ENCODE data around the gene ARTN.

The ARTN gene

GRCh38 chr1:43947874-43948437 lies 14.4 kb downstream of the ARTN start:
- DNase-seq: no peak

GRCh38 chr1:43949678-43950077 lies 16.1 kb downstream of the ARTN start:
- no peak for DNase-seq

DNA sequence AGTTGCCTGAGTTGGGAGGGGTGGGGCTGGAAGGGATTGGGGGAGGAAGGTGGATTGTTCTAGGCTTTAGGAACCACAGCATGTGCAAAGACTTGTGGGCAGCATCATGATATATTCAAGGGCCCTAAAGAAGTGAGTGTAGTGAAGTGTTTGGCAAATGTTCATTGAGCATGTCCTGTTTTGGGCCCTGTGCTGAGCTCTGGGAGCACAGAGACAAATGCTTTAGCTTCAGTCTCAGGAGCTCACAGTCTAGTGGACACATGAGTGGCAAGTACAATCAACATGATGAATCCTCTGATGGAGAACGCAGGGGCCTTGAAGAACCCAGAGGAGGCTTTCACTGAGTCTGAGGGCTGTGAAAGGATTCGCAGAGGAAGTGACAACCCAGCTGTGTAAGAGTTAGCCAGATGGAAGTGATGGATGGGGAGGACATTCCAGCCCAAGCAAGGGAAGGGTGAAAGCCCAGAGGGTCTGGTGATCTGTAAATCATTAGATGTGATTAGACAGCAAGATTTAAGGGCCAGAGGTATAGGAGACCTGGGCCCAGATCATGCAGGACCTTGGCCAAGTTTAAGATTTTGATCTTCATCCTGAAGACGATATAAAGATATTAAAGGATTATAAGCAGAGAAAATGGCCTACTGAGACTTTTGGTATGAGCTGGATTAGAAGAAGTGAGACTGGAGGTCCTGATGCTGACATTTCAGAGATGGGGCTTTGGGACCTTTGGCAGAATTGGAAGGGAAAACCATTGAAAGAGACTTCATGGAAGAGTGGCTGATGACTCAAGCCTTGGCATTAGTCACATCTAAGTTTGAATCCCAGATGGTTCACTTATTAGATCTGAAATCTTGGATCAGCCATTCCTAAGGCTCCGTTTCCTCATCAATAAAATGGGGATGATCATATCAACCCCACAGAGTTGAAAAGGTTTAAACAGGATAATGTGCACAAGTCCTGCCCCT lies 17.7 kb downstream of the ARTN start:
- no peak for DNase-seq

GRCh38 chr1:43952731-43953346 lies 19.2 kb downstream of the ARTN start:
- DNase-seq: no peak

DNA sequence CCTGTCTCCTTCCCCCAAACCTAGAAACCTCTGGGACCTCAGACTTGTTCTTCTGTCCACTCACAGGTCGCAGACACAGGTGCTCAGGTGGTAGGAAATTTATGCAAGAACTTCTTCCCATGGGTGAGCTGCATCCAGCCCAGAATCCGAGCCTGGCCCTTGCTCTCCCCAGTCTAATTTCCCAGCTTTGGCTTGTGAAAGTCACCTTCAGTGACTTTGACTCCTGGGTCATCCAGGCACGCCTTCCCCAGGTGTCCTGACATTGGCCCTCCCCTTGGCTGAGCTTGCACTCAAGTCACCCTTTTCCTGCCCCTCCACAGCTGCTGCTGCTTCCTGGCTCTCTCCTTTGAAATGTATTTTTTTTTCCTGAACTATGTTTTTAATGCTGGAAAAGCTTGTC lies 19.8 kb downstream of the ARTN start:
- DNase-seq: no peak

DNA sequence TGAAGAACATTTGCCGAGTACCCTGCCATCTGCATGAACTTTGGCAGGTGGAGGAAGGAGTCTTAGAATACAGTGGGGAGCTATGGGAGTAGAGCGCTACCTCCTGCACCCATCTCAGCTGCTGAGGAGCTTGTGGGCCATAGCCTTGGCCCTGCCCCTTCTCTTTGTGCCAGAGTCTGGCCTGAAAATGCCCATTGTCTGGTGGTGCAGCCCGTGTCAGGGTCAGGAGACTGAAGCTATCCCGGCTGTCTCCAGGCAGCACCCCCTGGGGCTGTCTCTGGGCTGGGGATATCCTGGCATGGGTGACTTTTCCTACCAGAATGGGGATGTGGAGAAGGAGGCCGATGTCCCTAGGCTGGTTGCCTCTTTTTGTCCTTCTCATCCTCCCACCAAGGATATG lies 20.4 kb downstream of the ARTN start:
- DNase-seq: no peak

DNA sequence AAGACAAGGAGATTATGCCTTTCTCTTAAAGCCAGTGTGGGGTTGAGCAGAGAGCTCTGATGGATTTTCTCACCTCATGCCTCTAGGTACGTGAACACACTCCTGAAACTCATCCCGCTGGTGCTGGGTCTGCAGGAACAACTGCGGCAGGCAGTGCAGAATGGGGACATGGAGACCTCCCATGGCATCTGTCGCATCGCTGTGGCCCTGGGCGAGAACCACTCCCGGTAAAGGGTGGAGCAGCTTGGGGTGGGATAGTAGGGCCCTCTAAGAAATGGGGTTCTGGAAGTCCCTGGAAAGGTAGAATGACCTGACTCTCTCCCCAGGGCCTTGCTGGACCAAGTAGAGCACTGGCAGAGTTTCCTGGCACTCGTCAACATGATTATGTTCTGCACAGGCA lies 22.6 kb downstream of the ARTN start:
- no peak for DNase-seq

- DNase-seq: no peak
Measured at GRCh38 chr1:43957407-43958040, 23.9 kb downstream of the ARTN start.

DNA sequence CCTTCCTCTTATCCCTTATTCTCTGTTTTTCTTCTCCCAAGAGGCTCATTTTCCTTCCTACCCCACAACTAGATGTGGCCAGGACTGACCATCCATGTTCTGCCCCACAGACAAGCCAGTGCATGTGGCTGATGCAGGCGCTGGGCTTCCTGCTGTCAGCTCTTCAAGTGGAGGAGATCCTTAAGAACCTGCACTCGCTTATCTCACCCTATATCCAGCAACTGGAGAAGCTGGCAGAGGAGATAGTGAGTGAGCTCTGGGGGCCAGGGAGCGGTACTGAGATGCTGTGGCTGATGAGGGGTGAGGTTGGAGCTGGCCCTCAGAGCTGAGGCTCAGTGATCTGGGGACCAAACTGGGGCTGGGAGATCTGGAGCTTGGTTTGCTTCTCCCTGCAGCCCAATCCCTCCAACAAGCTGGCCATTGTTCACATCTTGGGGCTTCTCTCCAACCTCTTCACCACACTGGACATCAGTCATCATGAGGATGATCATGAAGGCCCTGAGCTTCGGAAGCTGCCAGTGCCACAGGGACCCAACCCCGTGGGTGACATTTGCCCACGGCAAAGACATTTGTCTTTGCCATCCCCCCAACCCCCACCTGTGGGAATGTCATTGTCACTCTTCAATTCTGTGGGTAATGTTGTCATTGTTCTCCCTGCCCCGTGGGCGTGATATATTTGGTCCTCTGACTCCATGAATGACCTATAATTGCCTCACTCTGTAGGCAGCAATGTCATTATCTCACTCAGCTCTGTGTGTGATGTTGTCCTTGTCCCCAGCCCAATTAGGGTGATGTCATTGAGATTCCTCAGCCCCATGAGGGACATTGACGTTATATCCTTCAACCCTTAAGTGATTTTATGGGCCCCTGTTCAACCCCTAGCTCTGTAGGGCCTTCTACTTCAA lies 25.0 kb downstream of the ARTN start:
- no peak for DNase-seq

- no peak for DNase-seq
Measured at GRCh38 chr1:43960798-43961197, 27.2 kb downstream of the ARTN start.

DNA sequence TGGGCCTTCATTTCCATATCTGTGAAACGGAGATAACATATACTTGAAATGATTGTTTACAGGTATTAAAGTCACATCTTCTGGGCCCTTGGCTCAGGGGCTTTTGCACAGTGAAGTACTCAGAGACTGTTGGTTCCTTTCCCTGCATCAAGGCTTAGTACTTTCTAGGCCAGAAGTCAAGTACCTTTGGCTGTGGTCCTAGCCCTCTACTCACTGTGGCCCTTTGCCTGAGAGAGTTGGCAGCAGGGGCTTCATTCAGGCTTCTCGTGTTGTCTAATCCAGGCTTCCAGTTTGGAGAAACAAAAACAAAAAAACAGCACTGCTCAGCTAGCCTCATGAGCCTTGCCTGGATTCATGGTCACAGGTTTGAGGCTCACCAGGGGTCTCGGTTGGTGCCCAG lies 28.1 kb downstream of the ARTN start:
- DNase-seq: no peak

DNA sequence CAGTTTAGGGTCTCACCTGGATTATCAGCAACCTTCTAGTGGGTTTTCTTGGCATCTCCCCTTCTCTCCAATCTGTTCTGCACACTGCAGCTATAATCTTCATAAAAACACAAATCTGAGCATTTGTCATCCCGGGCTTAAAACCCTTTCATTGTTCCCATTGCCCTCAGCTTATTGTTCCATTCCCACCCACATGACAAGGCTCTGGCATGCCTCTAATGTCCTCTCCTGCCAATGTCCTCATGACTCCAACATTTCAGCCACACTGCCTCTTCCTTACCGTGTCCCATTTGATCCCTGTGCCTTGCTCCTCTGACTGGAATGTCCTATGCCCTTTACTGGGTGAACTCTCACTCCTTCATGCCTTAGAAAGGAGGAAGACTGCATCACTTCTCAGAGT lies 28.7 kb downstream of the ARTN start:
- DNase-seq: no peak

DNA sequence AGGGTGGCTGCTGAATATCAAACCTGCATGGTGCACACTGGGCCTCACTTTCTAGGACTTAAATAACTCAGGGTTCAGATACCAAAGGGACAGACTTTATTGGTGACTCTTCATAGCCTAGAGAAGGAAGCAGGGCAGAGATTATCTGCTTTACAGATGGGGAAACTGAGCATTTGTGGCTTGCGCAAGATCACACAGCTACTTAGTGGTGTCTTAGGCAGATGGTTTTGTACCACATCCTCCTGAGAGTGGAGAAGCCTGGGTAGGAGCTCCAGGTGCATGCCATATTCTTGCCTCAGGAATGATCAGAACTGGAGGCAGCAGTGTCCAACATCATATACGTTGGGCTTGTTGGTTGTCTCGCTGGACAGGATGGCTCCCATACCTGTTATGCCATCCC lies 29.4 kb downstream of the ARTN start:
- DNase-seq: no peak

DNA sequence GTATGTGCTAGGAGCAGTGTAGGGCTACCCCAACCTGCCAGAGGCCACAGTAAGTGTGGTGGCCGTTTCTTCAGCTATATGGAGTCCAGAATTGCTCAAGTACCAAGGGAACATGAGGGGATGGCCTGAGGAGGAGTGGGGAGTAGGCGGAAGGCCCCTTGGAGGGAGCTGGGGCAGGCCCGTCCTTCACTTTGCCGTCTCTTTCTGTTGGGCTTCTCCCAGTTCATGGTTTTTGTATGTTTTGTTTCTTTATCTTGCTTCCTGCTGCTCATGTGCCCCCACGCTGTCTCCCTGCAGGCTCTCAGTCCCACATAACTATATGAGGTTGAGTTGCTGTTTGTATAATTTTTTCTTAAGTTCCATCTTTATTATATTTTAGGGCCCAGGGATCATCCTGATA lies 30.3 kb downstream of the ARTN start:
- no peak for DNase-seq

GRCh38 chr1:43965316-43965715 lies 31.7 kb downstream of the ARTN start:
- no peak for DNase-seq

- no peak for DNase-seq
Measured at GRCh38 chr1:43968348-43968948, 34.8 kb downstream of the ARTN start.

DNA sequence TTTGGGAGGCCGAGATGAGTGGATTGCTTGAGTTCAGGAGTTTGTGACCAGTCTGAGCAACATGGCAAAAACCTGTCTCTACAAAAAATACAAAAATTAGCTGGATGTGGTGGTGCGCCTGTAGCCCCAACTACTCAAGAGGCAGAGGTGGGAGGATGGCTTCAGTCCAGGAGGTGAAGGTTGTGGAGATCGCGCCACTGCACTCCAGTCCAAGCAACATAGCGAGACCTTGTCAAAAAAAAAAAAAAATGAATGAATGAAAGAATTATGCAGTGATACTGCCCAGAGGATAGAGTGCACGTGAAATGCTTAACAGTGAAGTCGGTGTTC lies 35.8 kb downstream of the ARTN start:
- DNase-seq: no peak

GRCh38 chr1:43969746-43970466 lies 36.3 kb downstream of the ARTN start, which contains the start of gene DPH2:
TSS of gene DPH2 (plus strand) at chr1:43970010. CDS start at chr1:43970176, 166 bp downstream.
- peak; percentile 88 to 94 for DNase-seq

DNA sequence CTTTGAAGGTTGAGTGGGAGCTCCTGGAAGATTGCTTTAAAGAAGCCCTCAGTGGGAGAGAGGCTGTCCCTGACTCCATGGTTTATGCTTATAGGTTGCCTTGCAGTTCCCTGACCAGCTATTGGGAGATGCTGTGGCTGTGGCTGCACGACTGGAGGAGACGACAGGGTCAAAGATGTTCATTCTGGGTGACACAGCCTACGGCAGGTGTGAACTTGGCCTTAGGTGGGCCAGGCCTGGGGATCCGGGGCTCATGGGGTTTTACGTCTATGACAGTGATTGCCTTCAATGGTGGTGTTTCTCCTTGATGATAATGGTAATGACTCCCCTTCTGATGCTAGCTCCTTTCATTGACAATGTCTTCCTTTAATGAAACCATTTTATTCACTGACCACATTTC lies 36.9 kb downstream of the ARTN start:
- no peak for DNase-seq

DNA sequence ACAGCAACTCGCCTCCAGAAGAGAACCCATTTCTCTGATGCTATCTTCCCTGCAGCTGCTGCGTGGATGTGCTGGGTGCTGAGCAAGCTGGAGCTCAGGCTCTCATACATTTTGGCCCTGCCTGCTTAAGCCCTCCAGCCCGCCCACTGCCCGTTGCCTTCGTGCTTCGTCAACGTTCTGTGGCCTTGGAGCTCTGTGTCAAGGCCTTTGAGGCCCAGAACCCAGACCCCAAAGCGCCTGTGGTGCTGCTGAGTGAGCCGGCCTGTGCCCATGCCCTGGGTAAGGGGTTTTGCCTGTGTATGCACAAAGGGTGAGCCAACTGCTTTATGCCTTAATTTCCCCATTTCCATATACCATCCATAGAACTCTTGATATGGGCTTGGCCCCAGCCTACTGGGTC lies 37.3 kb downstream of the ARTN start:
- DNase-seq: no peak

DNA sequence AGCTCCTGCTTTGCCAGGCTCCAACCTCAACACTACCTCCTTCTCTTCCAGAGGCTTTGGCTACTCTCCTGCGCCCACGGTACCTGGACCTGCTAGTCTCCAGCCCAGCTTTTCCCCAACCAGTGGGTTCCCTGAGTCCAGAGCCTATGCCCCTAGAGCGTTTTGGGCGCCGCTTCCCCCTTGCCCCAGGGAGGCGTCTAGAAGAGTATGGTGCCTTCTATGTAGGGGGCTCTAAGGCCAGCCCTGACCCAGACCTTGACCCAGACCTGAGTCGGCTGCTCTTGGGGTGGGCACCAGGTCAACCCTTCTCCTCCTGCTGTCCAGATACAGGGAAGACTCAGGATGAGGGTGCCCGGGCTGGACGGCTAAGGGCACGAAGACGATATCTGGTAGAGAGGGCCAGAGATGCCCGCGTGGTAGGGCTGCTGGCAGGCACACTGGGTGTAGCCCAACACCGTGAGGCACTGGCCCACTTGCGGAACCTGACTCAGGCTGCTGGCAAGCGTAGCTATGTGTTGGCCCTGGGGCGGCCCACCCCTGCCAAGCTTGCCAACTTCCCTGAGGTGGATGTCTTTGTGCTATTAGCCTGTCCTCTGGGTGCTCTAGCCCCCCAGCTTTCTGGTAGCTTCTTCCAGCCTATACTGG lies 37.9 kb downstream of the ARTN start:
- DNase-seq: no peak

Measured in SW 1271 (cell line).